Activated naive CD8-positive, alpha-beta T cell treated with anti-CD3 and anti-CD28 coated beads, Interleukin-2, amount 50 U/mL, for 24 hours (primary cell): Measurements from ENCODE around the gene S100A16.
"Not testable (repeated sequence)": the region's sequence is repeated elsewhere in the genome, so short reads cannot be mapped to it uniquely, and the experiment has no call there.

ENCODE experiments used
- ATAC-seq: fragments of 150-1000 bp; cut with Tn5 transposase; one replicate; pipeline ENCODE4 v1.10.0; 2021
- DNase-seq: peaks from one replicate; pipeline ENCODE4 v3.0.0; 2021
- H3K27ac Mint-ChIP-seq: one replicate; pipeline ENCODE4 v1.8.0; 2021; ENCODE audit warnings: mild to moderate bottlenecking, mixed read lengths
- H3K27me3 Mint-ChIP-seq: one replicate; pipeline ENCODE4 v1.8.0; 2021; ENCODE audit warnings: mixed read lengths
- H3K36me3 Mint-ChIP-seq: one replicate; pipeline ENCODE4 v1.8.0; 2021; ENCODE audit warnings: low read depth, mixed read lengths
- H3K4me1 Mint-ChIP-seq: one replicate; pipeline ENCODE4 v1.8.0; 2021; ENCODE audit warnings: mixed read lengths
- H3K4me3 Mint-ChIP-seq: one replicate; pipeline ENCODE4 v1.8.0; 2021; ENCODE audit warnings: mild to moderate bottlenecking, moderate library complexity, mixed read lengths
- H3K9me3 Mint-ChIP-seq: one replicate; pipeline ENCODE4 v1.8.0; 2021; ENCODE audit warnings: mixed read lengths

S100A16 gene

GRCh38 chr1:153598309-153599172 is 14.4 kb downstream of the S100A16 start:
- Mint-ChIP-seq H3K4me1 (peaks cover 23% of the 10 kb centered on the region), H3K9me3 (no peaks in the 10 kb centered on the region), H3K4me3 (no peak overlapping the region), H3K27ac (peak overlapping the region; percentile 34), H3K27me3 (no peaks in the 10 kb centered on the region), H3K36me3 (no peaks in the 10 kb centered on the region)
- peak; percentile 78 for ATAC-seq
- no peak for DNase-seq

- Mint-ChIP-seq H3K4me1 (peaks cover 21% of the 10 kb centered on the region), H3K4me3 (no peak overlapping the region), H3K9me3 (no peaks in the 10 kb centered on the region), H3K36me3 (no peaks in the 10 kb centered on the region), H3K27me3 (no peaks in the 10 kb centered on the region), H3K27ac (no peak overlapping the region)
- ATAC-seq (peak; percentile 90), DNase-seq (no peak)
Observed at GRCh38 chr1:153597206-153597605, 15.7 kb downstream of the S100A16 start.

GRCh38 chr1:153592748-153593147 is 20.2 kb downstream of the S100A16 start:
- H3K4me3 Mint-ChIP-seq: no peak overlapping the region
- no peaks in the 10 kb centered on the region for H3K27me3 Mint-ChIP-seq
- H3K9me3 Mint-ChIP-seq: no peaks in the 10 kb centered on the region
- no peak overlapping the region for H3K27ac Mint-ChIP-seq
- DNase-seq (no peak), ATAC-seq (no peak)
- no peaks in the 10 kb centered on the region for H3K36me3 Mint-ChIP-seq
- peaks cover 9% of the 10 kb centered on the region for H3K4me1 Mint-ChIP-seq

- H3K9me3 Mint-ChIP-seq: no peaks in the 10 kb centered on the region
- no peak for DNase-seq
- ATAC-seq: no peak
- H3K4me1 Mint-ChIP-seq: no peaks in the 10 kb centered on the region
- no peak overlapping the region for H3K4me3 Mint-ChIP-seq
- no peaks in the 10 kb centered on the region for H3K27me3 Mint-ChIP-seq
- no peaks in the 10 kb centered on the region for H3K36me3 Mint-ChIP-seq
- no peak overlapping the region for H3K27ac Mint-ChIP-seq
Observed at GRCh38 chr1:153588482-153588881, 24.5 kb downstream of the S100A16 start.

GRCh38 chr1:153588033-153588432 is 24.9 kb downstream of the S100A16 start:
- not testable (repeated sequence) for DNase-seq, H3K4me3 Mint-ChIP-seq, ATAC-seq, H3K9me3 Mint-ChIP-seq, H3K27ac Mint-ChIP-seq, H3K27me3 Mint-ChIP-seq, H3K4me1 Mint-ChIP-seq, H3K36me3 Mint-ChIP-seq

DNA sequence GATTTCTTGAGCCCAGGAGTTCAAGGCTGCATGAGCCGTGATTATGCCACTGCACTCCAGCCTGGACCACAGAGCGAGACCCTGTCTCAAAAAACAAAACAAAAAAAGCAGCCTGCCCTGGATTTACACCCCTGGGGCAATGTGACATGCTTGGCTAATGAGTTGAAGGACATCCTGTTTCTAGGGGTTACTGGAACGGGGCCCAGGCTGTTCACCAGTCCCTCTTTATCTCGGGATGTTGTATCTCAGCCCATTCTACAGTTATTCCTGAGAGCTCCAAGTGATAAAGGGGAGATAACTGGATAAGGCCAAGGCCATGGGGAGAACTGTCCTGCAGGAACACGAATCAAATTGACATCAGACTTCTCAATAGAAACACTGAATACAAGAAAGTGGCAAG is 25.6 kb downstream of the S100A16 start:
- H3K9me3 Mint-ChIP-seq: no peaks in the 10 kb centered on the region
- DNase-seq (no peak), ATAC-seq (no peak)
- H3K4me3 Mint-ChIP-seq: no peak overlapping the region
- no peaks in the 10 kb centered on the region for H3K27me3 Mint-ChIP-seq
- no peaks in the 10 kb centered on the region for H3K4me1 Mint-ChIP-seq
- H3K36me3 Mint-ChIP-seq: no peaks in the 10 kb centered on the region
- no peak overlapping the region for H3K27ac Mint-ChIP-seq

DNA sequence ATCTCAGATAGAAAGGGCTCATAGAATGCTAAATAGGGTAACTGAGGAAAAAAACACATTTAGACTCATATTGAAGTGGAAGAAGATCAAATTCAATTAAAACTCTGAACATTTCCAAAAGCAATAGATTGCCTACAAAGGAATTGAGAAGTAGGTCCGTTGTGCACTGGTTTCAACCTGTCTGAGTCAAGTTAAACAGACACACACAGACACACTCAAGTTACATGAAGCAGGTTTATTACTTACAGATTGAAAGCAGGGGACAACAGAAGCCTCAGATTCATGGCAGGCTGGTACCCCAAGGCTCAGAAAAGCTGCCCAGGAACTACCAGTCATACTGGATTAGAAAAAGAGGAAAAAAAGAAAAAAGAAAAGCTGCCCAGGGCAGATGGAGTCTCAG is 26.6 kb downstream of the S100A16 start:
- no peak overlapping the region for H3K4me3 Mint-ChIP-seq
- DNase-seq: no peak
- H3K4me1 Mint-ChIP-seq: no peaks in the 10 kb centered on the region
- H3K36me3 Mint-ChIP-seq: no peaks in the 10 kb centered on the region
- H3K9me3 Mint-ChIP-seq: no peaks in the 10 kb centered on the region
- no peak overlapping the region for H3K27ac Mint-ChIP-seq
- no peak for ATAC-seq
- H3K27me3 Mint-ChIP-seq: no peaks in the 10 kb centered on the region

GRCh38 chr1:153585006-153585405 is 27.9 kb downstream of the S100A16 start:
- H3K4me1 Mint-ChIP-seq: no peaks in the 10 kb centered on the region
- no peak for ATAC-seq

DNA sequence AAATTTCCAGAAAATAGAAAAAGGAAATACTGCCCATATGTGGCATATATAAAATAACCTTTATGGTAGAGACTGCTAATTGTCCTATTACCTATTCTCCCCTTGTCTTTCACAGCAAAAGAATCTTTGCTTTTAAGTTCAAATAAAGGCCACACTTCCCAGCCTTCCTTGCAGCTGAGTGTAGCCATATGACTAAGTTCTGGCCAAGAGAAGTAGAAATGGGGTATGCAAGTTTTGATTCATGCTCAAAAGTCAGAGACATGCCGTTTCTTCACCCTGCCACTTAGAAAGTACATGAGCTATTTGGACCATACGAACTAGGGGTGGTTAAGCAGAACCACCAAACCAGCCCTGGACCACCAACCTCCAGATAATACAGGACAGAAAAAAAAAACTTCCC is 29.0 kb downstream of the S100A16 start:
- H3K9me3 Mint-ChIP-seq: no peaks in the 10 kb centered on the region
- ATAC-seq (no peak), DNase-seq (no peak)
- H3K4me1 Mint-ChIP-seq: no peaks in the 10 kb centered on the region
- no peak overlapping the region for H3K27ac Mint-ChIP-seq
- H3K27me3 Mint-ChIP-seq: peaks cover 4% of the 10 kb centered on the region
- no peak overlapping the region for H3K4me3 Mint-ChIP-seq
- H3K36me3 Mint-ChIP-seq: no peaks in the 10 kb centered on the region

More at GRCh38 chr1:153585006-153585405, 27.9 kb downstream of the S100A16 start:
- no peaks in the 10 kb centered on the region for H3K27me3 Mint-ChIP-seq
- H3K9me3 Mint-ChIP-seq: no peaks in the 10 kb centered on the region
- H3K4me3 Mint-ChIP-seq: no peak overlapping the region
- DNase-seq: no peak
- H3K36me3 Mint-ChIP-seq: no peaks in the 10 kb centered on the region
- H3K27ac Mint-ChIP-seq: no peak overlapping the region

GRCh38 chr1:153583514-153583913 is 29.4 kb downstream of the S100A16 start:
- H3K9me3 Mint-ChIP-seq, DNase-seq, ATAC-seq, H3K4me1 Mint-ChIP-seq, H3K27ac Mint-ChIP-seq, H3K36me3 Mint-ChIP-seq, H3K27me3 Mint-ChIP-seq, H3K4me3 Mint-ChIP-seq: not testable (repeated sequence)

- H3K27ac Mint-ChIP-seq, H3K27me3 Mint-ChIP-seq, H3K36me3 Mint-ChIP-seq, H3K4me3 Mint-ChIP-seq, H3K9me3 Mint-ChIP-seq, DNase-seq, ATAC-seq, H3K4me1 Mint-ChIP-seq: not testable (repeated sequence)
Observed at GRCh38 chr1:153582836-153583235, 30.1 kb downstream of the S100A16 start.

DNA sequence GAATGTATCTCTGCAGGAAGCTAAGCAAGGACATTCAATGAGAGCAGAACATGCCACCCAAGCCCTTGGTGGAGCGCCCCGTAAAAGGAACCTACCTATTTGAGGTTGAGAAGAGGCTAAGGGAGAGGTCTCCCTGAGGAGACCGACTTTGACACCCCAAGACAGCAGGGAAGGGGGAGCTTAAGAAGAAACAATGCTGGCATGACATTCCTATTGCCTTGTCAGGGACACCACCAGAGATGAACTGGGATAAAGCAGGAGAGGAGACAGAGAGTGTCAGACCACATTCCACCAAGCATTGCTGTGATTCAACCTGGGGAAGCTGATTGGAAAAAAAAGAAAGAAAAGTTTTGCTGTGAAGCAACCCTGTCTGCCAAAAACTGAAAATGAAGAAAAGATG is 34.0 kb downstream of the S100A16 start:
- Mint-ChIP-seq H3K9me3 (no peaks in the 10 kb centered on the region), H3K4me1 (peaks cover 2% of the 10 kb centered on the region), H3K27ac (no peak overlapping the region), H3K4me3 (no peak overlapping the region), H3K27me3 (peaks cover 17% of the 10 kb centered on the region), H3K36me3 (no peaks in the 10 kb centered on the region)
- ATAC-seq (no peak), DNase-seq (no peak)

- Mint-ChIP-seq H3K4me3 (no peak overlapping the region), H3K27ac (no peak overlapping the region), H3K9me3 (no peaks in the 10 kb centered on the region), H3K36me3 (no peaks in the 10 kb centered on the region), H3K27me3 (peaks cover 17% of the 10 kb centered on the region), H3K4me1 (peaks cover 5% of the 10 kb centered on the region)
- ATAC-seq: no peak
- DNase-seq: no peak
Observed at GRCh38 chr1:153578490-153578889, 34.4 kb downstream of the S100A16 start.

GRCh38 chr1:153577624-153578051 is 35.3 kb downstream of the S100A16 start:
- Mint-ChIP-seq H3K36me3 (no peaks in the 10 kb centered on the region), H3K9me3 (no peaks in the 10 kb centered on the region), H3K27me3 (peaks cover 17% of the 10 kb centered on the region), H3K27ac (no peak overlapping the region), H3K4me3 (no peak overlapping the region), H3K4me1 (peaks cover 14% of the 10 kb centered on the region)
- ATAC-seq: no peak
- DNase-seq: no peak

DNA sequence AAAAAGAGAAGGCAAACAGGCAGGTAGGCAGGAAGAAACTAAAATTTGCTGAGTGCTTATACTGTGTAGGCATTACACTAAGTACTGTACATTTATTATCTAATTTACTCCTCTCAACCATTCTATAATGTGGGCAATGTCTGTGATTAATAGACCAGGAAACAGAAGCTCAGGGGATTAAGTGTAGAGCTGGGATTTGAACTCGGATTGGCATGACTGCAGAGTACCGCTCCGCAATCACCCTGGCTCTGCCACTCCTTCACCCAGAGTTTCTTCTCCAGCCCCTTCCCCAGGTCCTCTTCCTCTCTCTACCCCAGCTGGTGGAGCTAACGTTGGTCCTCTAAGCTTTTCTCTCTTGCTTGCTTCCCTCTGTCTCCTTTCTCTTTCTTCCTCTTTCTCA is 35.8 kb downstream of the S100A16 start:
- H3K27me3 Mint-ChIP-seq: peaks cover 17% of the 10 kb centered on the region
- ATAC-seq (no peak), DNase-seq (no peak)
- no peak overlapping the region for H3K4me3 Mint-ChIP-seq
- H3K36me3 Mint-ChIP-seq: no peaks in the 10 kb centered on the region
- H3K9me3 Mint-ChIP-seq: no peaks in the 10 kb centered on the region
- H3K27ac Mint-ChIP-seq: no peak overlapping the region
- peaks cover 19% of the 10 kb centered on the region for H3K4me1 Mint-ChIP-seq
